WTC11 (cell line): ENCODE measurements around the gene PPP1R10. TPM values are rescaled to one million over a fixed set of nuclear protein-coding genes. Genes with fewer than 3 reads are reported as not detected.

Experiments used
- ARID4B ChIP-seq: sonication (generic); formaldehyde crosslinking; IDR thresholded peaks from 2 replicates; pipeline ENCODE4 v1.8.0; 2023; ENCODE audit warnings: missing genetic modification reagents, mild to moderate bottlenecking, borderline replicate concordance
- ATF1 ChIP-seq: sonication (generic); formaldehyde crosslinking; IDR thresholded peaks from 2 replicates; pipeline ENCODE4 v1.8.1; 2023; ENCODE audit warnings: mild to moderate bottlenecking, moderate library complexity, missing genetic modification reagents
- ATF2 ChIP-seq: sonication (generic); formaldehyde crosslinking; IDR thresholded peaks from 2 replicates; pipeline ENCODE4 v1.8.1; 2022; ENCODE audit warnings: low read depth, missing genetic modification reagents, borderline replicate concordance
- ATF3 ChIP-seq: sonication (generic); formaldehyde crosslinking; conservative IDR thresholded peaks from 2 replicates; pipeline ENCODE4 v1.8.1; 2022; ENCODE audit warnings: mild to moderate bottlenecking, missing genetic modification reagents
- CBFB ChIP-seq: sonication (generic); formaldehyde crosslinking; IDR thresholded peaks from 2 replicates; pipeline ENCODE4 v1.8.1; 2022; ENCODE audit warnings: mild to moderate bottlenecking, low read depth, missing genetic modification reagents
- CREM ChIP-seq: sonication (generic); formaldehyde crosslinking; IDR thresholded peaks from 2 replicates; pipeline ENCODE4 v1.8.1; 2022; ENCODE audit warnings: mild to moderate bottlenecking, missing genetic modification reagents, moderate library complexity
- CTCF ChIP-seq: fragments of 200-600 bp; IDR thresholded peaks from 2 replicates; pipeline ENCODE4 v1.8.0; 2022; ENCODE audit warnings: antibody characterized with exemption
- ESRRA ChIP-seq: sonication (generic); formaldehyde crosslinking; IDR thresholded peaks from 2 replicates; pipeline ENCODE4 v1.8.1; 2022; ENCODE audit warnings: mild to moderate bottlenecking, missing genetic modification reagents, borderline replicate concordance
- MYBL2 ChIP-seq: sonication (generic); formaldehyde crosslinking; IDR thresholded peaks from 2 replicates; pipeline ENCODE4 v1.8.1; 2023; ENCODE audit warnings: mild to moderate bottlenecking, moderate library complexity, missing genetic modification reagents
- PRDM15 ChIP-seq: sonication (generic); formaldehyde crosslinking; IDR thresholded peaks from 2 replicates; pipeline ENCODE4 v1.8.0; 2022; ENCODE audit warnings: missing genetic modification reagents
- PREB ChIP-seq: sonication (generic); formaldehyde crosslinking; IDR thresholded peaks from 2 replicates; pipeline ENCODE4 v1.8.1; 2022; ENCODE audit warnings: mild to moderate bottlenecking, missing genetic modification reagents, moderate library complexity, borderline replicate concordance
- SMAD3 ChIP-seq: sonication (generic); formaldehyde crosslinking; IDR thresholded peaks from 2 replicates; pipeline ENCODE4 v1.8.0; 2022; ENCODE audit warnings: missing genetic modification reagents, mild to moderate bottlenecking, borderline replicate concordance
- STAT6 ChIP-seq: sonication (generic); formaldehyde crosslinking; conservative IDR thresholded peaks from 2 replicates; pipeline ENCODE4 v1.8.1; 2023; ENCODE audit warnings: mild to moderate bottlenecking, low read depth, missing genetic modification reagents, moderate library complexity
- ZMAT4 ChIP-seq: fragments of 250-450 bp; sonication (Bioruptor Pico); IDR thresholded peaks from 2 replicates; pipeline ENCODE4 v1.9.0; 2021; ENCODE audit warnings: mild to moderate bottlenecking
- ZNF219 ChIP-seq: sonication (generic); formaldehyde crosslinking; IDR thresholded peaks from 2 replicates; pipeline ENCODE4 v1.8.0; 2023; ENCODE audit warnings: missing genetic modification reagents, mild to moderate bottlenecking, borderline replicate concordance
- ZNF232 ChIP-seq: sonication (generic); formaldehyde crosslinking; IDR thresholded peaks from 2 replicates; pipeline ENCODE4 v1.8.0; 2022; ENCODE audit warnings: mild to moderate bottlenecking, missing genetic modification reagents
- ZNF425 ChIP-seq: fragments of 250-450 bp; sonication (Bioruptor Pico); conservative IDR thresholded peaks from 2 replicates; pipeline ENCODE4 v1.9.0; 2021; ENCODE audit warnings: mild to moderate bottlenecking
- total RNA-seq: library from RNA; stranded (reverse); gene quantifications from 3 replicates; pipeline ENCODE4 v1.2.3, GENCODE V29; 2021

The PPP1R10 gene
- total RNA-seq, 1 experiment from 2014 or later = 83.1 TPM

- TF ChIP-seq ZMAT4 (CRISPR knock-in tag) = no peak
- peak; percentile 83 for TF ChIP-seq ZNF232 (CRISPR knock-in tag)
- TF ChIP-seq ZNF425 (CRISPR knock-in tag) = 0 out of 2 replicates have a peak, but pooled peaks have one; percentile 22
- TF ChIP-seq PREB (CRISPR knock-in tag) = no peak
- peak; percentile 65 for TF ChIP-seq PRDM15 (CRISPR knock-in tag)
- TF ChIP-seq CREM (CRISPR knock-in tag) = peak; percentile 92
- peak; percentile 90; the same call in 1 of the 2 replicates for TF ChIP-seq ESRRA
- peak; percentile 81; the same call in 1 of the 2 replicates for TF ChIP-seq ATF1
- peak; percentile 51; the same call in 1 of the 2 replicates for TF ChIP-seq ATF3
- peak; percentile 97 for TF ChIP-seq MYBL2 (CRISPR knock-in tag)
- peak; percentile 83 for TF ChIP-seq ATF2 (CRISPR knock-in tag)
- TF ChIP-seq STAT6 (CRISPR knock-in tag) = no peak
- no peak for TF ChIP-seq CTCF
- TF ChIP-seq CBFB = no peak
- peak; percentile 76; the same call in 1 of the 2 replicates for TF ChIP-seq ZNF219 (CRISPR knock-in tag)
- peak; percentile 96 for TF ChIP-seq SMAD3
- TF ChIP-seq ARID4B (CRISPR knock-in tag) = peak; percentile 94; the same call in 1 of the 2 replicates
These were observed 59.9 kb downstream of the PPP1R10 start, which contains the start of gene PRR3 (continued) for GRCh38 chr6:30556906-30557682.
